ENCODE measurements around the gene SNRNP70.
"Not testable (repeated sequence)": the region's sequence is repeated elsewhere in the genome, so short reads cannot be mapped to it uniquely, and the experiment has no call there.

The SNRNP70 gene

DNA sequence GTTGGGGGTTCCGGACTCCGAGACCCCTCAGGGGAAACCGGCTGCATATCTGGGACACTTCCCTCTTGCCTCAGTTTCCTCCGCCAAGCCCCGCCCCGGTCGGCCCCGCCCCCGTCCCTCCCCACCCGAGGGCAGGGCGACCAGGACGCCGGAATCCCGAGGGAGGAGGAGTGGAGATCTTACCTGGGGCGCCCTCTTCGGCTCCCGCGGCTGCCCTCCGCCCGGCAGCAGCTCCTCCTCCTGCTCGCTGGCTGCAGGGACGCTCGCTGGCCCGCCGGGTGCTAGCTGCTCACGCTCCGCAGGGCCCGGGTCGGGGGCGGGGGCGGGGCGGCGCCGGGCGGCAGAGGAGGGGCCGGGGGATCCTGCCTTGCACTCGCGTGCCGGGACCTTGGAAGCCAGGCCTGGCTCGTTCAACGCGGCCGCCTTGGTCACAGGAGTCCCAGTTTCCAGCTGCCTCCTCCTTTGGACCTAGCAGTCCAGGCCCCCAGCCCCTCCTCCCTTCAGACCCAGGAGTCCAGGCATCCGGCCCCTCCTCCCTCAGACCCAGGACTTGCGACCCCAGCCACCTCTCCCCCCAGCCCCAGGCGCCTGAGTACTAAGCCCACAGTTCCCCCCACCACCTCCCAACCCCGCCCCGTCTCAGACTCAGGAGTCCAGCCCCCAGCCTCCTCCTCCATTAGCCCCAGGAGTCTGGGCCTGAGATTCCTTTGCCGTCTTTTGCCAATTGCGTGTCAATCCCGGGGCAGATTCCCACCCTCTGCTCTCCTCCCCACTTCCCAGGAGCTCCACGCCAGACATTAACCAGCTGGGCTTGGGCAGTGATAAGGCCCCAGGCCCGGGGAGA, 20.3 kb upstream of the SNRNP70 start, which contains the start of gene NTF4:
NTF4 (minus strand) TSS at position 51 of the 844 bp plus-strand sequence. CDS start 2,821 bp downstream, outside the sequence.
- DNase-seq (ENCODE audit: low read depth): no peak

DNA sequence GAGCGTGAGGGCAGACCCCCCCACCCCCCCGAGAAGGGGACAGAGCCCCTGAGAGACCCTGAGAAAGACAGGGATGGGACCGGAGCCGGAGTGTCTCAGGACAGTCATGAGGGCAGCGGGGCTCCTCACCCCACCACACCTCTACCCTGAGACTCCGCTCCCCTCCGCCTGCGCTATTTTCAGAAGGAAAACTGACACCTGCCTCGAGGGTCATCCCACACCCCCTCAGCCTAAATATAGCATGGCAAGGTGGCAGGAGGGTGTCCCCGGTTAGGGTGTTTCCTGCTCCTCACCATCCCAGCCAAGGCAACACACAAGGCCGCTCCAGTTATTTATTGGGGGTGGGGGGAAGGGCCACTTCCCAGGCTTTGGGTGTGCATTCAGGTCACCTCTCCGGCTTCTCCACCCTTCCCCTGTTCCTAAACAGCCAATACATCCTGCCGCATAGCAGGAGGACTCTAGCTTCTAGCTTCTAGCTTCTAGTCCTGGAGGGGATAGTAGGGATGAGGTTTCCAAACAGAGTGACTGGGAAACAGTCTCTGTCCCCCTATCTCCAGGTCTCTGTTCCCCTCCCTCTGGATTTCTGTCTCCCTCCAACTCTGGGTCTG, 19.2 kb upstream of the SNRNP70 start:
- DNase-seq (ENCODE audit: low read depth): no peak

DNA sequence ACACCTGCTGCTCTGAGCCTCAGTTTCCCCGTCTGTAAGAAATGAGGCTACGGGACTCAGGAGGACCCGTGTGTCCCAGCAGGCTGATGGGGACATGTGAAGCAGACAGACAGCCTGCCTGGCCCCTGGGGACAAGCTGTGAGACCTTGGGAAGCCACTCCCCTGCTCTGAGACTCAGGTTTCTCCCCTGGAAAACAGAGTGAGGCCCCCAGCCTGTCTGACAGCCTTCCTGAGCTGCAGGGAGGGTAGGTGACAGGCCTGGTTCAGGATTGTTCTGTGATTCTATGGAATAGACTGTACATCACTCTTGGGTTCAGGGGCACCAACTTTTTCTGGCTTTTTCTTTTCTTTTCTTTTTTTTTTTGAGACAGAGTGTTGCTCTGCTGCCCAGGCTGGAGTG, 17.7 kb upstream of the SNRNP70 start:
- no peak for DNase-seq (ENCODE audit: low read depth)

DNA sequence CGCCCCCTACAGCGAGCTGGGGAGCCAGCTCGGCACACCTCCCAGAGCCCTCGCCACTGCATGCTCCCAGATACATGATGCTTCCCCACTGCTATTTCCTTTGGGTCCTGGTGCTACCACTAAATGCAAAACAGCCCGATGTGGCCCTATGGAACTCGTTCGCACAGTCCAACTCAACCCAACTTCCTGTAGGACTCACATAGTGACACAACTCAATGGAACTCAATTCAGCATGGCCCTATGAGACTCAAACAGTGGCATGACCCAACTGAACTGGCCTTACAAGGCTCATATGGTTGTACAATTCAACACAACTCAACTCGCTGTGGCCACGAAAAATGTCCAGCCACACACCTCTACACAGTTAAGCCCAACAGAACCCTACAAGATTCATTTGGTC, 16.2 kb upstream of the SNRNP70 start:
- DNase-seq (ENCODE audit: low read depth): no peak

DNA sequence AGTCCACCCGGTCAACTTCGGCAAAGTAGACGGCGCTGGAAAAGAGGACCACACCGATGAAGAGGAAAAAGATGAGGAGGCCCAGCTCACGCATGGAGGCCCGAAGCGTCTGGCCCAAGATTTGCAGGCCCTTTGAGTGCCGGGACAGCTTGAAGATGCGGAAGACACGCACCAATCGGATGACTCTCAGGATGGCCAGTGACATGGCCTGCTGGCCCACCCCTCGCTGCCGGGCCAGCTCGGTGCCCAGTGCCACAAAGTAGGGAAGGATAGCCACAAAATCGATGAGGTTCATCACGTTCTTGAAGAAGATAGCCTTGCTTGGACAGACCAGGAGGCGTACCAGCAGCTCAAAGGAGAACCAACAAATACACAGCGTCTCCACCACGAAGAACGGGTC, 14.8 kb upstream of the SNRNP70 start:
- no peak for DNase-seq (ENCODE audit: low read depth)

DNA sequence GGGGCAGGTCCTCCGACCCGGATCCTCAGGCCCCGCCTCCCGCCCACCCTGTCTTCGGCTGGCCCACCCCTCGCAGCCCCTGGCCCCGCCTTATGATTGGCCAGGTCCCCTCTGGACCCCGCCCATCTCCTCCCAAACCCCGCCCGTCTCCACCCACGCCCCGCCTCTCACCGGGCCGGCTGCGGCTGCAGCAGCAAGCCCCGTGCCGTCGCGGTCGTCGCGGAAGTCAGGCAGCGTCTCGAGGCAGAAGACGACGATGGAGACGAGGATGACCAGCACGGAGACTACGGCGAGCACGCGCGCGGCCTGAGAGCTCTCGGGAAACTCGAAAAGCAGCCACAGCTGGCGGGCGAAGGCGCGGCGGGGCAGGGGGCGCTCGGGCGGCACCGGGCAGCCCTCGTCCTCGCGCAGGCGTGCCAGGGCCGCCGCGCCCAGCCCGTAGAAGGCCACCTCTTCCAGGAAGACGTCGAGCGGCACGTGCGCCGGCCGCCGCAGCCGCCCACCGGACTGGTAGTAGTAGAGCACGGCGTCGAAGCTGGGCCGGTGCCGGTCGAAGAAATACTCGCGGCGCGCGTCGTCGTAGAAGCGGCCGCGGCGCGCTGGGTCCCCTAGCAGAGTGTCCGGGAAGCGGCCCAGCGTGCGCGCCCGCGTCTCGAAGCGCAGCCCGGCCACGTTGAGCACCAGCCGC, 13.2 kb upstream of the SNRNP70 start:
- DNase-seq (ENCODE audit: low read depth): no peak

DNA sequence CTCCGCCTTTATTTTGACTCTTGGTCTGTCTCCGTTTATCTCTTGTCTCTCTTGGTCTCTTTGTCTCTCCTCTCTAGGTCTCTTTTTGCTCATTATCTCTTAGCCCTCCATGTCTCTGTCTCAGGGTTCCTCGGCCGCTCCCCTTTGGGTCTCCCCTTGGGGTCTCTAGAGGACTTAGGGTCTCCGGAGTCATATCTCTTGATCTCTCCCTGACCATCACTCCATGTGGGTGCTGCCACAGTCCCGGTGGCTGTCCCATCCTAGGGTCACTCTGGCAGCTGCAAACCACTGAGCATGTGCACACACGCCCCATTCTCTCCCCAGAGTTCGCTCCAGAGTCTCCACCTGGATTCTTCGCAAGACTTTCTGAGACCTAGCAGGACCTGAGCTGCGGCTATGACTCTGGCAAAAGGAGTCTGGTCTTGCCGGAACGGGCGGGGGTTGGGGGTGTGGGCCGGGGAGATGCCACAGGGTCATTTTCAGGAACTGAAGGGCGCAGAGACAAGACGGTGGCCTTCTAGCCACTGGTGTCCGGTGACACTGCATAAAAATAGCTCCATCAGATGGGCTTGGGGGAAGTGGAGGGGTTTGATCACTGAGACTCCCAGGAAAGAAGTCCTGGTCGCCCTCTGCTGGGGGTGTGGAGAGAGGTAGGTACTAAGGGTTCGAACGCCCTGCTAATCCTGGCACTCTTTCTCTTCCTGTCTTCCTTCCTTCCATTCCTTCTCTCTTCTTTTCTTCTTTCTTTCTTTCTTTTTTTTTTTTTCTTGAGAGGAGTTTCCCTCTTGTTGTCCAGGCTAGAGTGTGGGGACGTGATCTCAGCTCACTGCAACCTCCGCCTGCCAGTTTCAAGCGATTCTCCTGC, 11.5 kb upstream of the SNRNP70 start:
- DNase-seq (ENCODE audit: low read depth): no peak

DNA sequence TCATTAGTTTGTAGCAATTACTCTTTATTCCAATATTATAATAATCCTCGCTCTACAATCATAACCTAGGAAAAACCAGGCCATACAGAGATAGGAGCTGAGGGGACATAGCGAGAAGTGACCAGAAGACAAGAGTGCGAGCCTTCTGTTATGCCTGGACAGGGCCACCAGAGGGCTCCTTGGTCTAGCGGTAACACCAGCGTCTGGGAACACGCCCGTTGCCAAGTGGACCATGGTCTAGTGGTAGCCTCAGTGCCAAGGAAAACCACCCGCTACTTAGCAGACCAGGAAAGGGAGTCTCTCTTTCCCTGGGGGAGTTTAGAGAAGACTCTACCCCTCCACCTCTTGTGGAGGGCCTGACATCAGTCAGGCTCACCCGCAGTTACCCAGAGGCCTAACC, 10.4 kb upstream of the SNRNP70 start:
- not testable (repeated sequence) for DNase-seq (ENCODE audit: low read depth)

DNA sequence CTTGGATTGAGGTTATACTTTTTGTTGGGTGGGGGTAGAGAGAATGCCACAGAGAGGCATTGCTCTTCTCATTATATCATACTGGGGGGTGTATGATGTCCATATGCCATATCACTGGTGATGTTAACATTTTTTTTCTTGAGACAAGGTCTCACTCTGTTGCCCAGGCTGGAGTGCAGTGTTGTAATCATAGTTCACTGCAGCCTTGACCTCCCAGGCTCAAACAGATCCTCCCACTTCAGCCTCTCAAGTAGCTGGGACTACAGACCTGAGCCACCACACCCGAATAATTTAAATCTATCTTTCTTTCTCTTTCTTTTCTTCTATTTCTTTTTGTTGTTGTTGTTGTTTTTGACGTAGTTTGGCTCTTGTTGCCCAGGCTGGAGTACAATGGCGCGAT, 4.9 kb upstream of the SNRNP70 start:
- DNase-seq (ENCODE audit: low read depth): no peak

DNA sequence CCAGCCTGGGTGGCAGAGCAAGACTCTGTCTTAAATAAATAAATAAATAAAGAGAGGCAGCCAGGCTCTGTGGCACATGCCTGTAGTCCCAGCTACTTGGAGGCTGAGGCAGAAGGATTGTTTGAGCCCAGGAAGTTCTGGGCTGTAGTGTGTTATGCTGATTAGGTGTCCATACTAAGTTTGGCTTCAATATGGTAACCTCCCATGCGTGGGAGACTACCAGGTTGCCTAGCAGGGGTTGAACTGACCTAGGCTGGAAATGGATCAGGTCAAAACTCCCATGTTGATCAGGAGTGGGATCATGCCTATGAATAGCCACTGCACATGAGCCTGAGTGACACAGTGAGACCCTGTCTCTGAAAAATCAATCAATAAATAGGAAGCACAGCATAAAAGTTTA, 4.0 kb upstream of the SNRNP70 start:
- no peak for DNase-seq (ENCODE audit: low read depth)

DNA sequence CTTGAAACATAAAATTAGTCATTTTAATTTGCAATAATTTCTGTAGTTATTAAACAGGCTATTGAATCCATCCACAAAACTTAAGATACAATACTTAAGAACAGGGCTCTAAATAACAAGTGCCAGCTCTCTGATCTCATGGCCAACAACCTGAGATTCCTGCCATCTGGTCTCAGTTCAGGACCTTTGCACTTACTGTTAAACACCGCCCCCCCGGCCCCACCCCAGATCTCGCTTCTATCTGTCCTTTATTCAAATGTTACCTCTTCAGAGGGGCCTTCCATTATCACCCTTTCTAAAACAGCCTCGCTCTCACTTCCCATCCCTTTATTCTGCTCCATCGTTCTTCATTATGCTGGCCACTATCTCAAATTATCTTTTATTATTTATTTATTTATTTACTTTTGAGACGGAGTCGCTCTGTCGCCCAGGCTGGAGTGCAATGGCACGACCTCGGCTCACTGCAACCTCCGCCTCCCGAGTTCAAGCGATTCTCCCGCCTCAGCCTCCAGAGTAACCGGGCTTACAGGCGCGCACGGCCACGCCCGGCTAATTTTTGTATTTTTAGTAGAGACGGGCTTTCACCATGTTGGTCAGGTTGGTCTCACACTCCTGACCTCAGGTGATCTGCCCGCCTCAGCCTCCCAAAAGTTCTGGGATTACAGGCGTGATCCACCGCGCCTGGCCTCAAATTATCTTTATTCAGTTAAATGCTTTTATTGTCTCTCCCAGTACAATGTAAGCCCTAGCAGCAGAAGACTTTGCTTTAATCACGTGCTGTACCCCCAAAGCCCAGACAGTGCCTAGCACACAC, 838 bp upstream of the SNRNP70 start:
- no peak for DNase-seq (ENCODE audit: low read depth)

DNA sequence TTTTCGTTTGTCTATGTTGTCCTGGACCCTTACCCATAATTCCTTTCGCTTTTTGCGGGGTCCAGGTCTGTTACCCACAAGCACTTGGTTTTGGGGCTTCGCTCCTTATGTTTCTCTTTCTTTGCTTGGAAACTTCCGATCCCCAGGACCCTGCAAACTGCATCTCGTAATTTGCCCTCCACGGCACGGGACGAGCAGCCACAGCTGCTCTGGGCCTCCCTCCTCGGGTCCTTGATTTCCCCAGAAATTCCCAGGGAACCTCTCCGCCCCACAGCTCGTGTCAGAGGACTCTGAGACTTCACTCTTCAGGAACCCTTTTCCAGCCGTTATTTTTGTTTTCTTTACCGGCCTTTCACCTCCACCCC, 599 bp downstream of the SNRNP70 start:
- no peak for DNase-seq (ENCODE audit: low read depth)

DNA sequence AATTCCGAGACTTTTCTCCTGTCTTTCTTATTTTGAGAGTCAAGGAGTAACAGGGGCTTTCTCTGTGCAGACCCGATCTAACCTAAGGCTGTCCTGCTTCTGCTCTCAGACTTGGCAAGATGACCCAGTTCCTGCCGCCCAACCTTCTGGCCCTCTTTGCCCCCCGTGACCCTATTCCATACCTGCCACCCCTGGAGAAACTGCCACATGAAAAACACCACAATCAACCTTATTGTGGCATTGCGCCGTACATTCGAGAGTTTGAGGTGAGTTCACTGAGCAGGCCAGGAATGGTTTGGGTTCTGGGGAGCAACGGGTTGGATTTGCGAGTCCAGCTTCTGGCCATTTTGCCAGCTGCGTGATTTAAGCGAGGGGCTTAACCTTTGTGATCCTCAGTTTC, 1.0 kb downstream of the SNRNP70 start:
- no peak for DNase-seq (ENCODE audit: low read depth)

DNA sequence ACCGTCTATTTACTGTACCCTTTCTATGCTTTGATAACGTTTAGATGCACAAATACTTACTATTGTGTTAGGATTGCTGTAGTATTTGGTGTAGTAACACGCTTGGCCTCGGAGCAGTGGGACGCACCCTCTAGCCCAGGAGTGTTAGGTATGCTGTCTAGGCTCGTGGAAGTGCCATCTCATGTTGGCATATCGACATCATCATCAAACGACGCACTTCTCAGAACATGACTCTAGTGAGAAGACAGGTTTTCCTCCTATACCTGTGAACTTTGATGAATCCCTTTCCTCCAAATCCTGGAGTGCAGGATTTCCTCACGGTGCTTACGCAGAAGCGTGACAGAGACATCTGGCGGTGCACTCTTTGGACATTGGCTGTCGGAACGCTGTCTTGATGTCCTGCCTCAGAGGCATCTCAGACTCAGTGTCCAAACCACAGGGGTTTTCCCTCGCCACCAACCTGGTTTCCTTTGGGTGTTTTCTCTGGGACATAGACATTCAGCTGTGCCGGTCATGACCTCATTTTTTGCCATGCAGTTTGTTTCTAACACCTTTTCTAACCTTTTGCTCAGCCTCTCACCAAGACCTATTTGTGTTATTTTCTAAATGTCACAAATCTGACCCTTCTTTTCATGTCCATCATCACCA, 6.3 kb downstream of the SNRNP70 start:
- no peak for DNase-seq (ENCODE audit: low read depth)

DNA sequence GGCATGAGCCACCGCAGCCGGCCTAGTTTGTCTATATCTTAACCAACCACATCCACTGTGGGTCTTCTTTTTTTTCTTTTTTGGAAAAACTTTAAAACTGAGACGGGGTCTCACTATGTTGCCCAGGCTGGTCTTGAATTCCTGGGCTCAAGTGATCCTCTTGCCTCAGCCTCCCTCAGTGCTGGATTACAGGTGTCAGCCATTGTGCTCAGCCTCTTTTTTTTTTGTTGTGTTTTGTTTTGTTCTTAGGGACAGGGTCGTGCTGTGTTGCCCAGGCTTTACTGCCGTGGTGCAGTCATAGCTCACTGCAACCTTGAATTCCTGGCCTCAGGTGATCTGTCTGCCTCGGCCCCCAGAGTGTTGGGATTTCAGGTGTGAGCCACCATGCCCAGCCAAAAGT, 7.4 kb downstream of the SNRNP70 start:
- DNase-seq (ENCODE audit: low read depth): no peak

DNA sequence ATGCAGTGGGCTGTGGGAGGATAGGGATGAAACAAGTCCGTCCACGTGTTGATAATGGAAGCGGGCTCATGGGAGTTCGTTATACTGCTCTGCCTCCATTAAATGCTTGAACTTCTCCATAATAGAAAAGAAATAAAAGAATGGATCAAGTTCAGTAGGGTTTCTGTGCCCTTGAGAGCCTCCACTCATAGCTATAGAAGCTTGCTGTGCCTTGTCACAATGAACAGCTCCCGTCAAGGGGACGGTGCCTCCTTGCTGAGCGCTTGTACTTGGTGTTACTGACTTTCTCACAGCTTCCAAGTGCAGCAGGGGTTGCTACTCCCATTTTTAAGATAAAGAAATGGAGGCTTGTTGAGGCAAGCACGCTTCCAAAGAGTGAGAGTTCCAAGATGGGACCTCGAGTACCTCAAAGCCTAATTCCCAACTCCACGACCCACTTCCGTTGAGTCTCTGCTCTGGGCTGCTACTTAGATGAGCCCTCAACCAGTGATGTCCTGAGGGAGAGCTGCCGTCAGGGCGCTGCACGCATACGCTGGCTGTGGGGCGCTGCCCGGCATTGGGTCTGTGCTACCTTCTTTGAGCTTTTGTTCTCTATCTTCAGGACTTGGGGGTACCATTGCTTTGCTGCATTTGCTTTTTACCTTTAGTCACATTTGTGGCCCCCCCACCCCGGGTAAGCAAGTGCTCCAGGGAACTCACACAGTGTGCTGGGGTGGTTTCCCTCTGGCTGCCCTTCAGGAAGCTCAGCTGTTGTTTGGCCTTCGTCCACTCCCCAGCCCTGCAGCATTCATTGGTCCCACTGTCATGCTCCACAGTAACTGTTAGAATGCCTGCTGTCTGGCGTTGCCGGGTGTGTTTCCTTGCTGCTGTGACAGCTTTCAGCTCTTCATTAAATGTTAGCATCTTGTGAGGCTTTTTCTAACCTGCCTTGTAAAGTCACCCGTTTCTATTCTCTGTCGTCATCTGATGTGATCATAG, 9.5 kb downstream of the SNRNP70 start:
- no peak for DNase-seq (ENCODE audit: low read depth)

DNA sequence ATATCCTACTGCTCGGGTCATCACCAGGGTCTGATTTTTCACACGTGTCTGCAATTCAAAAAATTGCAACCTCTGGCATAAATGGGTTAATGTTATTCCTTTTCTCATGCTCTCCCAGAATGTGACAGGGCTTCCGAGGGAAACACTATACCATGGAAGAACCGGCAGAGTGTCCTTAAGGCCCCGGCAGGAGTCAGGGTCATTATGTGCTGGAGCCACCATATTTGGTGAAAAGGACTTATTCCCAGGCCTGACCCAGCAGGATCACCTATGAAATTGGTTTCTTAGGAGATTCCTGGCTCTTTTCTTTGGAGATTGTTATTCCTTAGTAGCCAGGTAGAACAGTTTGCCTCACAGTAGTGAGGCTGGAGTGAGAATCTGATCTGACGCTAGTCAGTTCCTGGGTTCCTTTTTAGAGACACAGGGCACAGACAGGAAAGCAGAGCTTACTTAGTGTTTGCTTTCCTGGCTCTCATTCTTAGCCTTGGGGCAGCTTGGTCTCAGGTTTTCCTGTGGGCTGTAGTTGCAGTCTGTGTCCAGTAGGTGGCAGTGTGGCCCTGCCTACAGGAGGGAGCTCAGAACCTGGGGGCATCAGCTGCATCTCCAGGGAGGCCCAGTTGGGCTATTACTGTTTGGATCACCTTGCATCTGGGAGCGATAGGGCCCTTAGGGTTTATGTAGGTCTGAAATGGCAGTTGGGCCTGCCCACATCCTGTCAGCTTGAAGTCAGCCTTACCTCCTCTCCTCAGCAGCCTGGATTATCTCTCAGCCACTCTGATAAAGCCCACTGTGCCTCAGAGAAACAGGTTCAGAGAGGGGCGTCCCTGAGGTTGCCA, 12.4 kb downstream of the SNRNP70 start:
- DNase-seq (ENCODE audit: low read depth): no peak

DNA sequence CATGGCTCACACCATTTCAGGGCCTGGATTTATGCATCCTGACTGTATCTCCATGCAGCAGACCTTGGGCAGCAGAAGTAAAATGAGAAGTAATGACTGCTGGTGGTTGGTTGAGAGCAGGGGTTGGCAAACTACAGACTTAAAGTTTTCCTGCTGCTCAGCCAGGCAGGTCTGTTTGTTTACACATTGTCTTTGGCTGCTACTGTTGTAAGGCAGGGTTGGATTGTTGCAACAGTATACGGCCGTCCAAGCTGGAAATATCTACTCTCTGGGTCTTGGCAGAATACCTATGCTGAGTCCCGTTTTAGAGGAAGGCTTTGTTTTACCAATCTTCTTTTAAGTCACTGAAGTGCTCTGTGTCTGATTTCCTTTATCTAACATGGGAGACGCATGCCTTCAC, 13.5 kb downstream of the SNRNP70 start:
- DNase-seq (ENCODE audit: low read depth): no peak

DNA sequence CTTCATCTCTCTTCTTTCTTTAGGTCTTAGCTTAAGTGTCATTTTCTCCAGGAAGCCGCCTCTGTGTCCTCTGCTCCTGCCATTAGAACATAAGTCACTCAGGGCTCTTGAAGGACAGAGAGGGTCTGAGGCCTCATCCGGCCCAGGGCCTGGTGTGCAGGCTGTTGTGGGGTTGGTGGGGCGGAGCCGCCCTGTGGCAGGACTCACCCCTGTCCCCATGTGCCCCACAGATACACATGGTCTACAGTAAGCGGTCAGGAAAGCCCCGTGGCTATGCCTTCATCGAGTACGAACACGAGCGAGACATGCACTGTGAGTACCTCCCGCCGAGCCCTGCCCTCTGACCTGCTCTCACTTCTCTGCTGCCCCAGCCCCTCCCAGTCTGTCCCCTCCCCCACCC, 15.9 kb downstream of the SNRNP70 start:
- DNase-seq (ENCODE audit: low read depth): no peak
